ENCODE results near the gene PML. TPM values are rescaled to one million over a fixed set of nuclear protein-coding genes. Genes with fewer than 3 reads are reported as not detected.

PML gene
- polyA plus RNA-seq, 3 donors = 13.1 to 40.7 (median 20.6) TPM

- Mint-ChIP-seq H3K9me3 (peaks cover 0 to 3% (median 0%) of the 10 kb centered on the region in 7 donors), H3K27me3 (ENCODE audit: low read depth in 3 of 3) (no peaks in the 10 kb centered on the region), H3K36me3 (peaks cover 70 to 77% of the 10 kb centered on the region in 2 donors), H3K4me3 (no peak overlapping the region), H3K27ac (peak overlapping the region in 2 of 7 donors; percentile 23 to 46), H3K4me1 (peaks cover 3% of the 10 kb centered on the region)
- intact Hi-C loops (cut with micrococcal nuclease) = no loop called here
- 98% methylated on average over 27 of the region's 28 CpGs for WGBS (ENCODE audit: insufficient coverage)
- Histone ChIP-seq H3K27ac (ENCODE audit: low read depth in 1 of 2, low read length in 2 of 2) (no peak overlapping the region), H3K36me3 (replicated peaks in 1 of 2; ENCODE audit: control insufficient read depth in 1 of 2, insufficient read depth in 2 of 2, low read length in 2 of 2) (peaks cover 57 to 70% of the 10 kb centered on the region in 2 donors), H3K4me2 (replicated peaks; ENCODE audit: extremely low read depth, low read length, poor library complexity, severe bottlenecking) (no peak overlapping the region), H3K79me2 (ENCODE audit: insufficient read depth, low read length) (no peaks in the 10 kb centered on the region), H3K4me3 (replicated peaks in 1 of 3; ENCODE audit: low read depth in 2 of 3, low read length in 3 of 3) (no peak overlapping the region), H3K9ac (ENCODE audit: insufficient read depth, low read length, poor library complexity, severe bottlenecking) (no peak overlapping the region), H3K9me3 (replicated peaks in 1 of 2; ENCODE audit: control insufficient read depth in 1 of 2, insufficient read depth in 1 of 2, low read length in 2 of 2) (no peaks in the 10 kb centered on the region), H2AFZ (ENCODE audit: insufficient read depth, low read depth, low read length, poor library complexity, severe bottlenecking) (no peak overlapping the region), H3K4me1 (ENCODE audit: control insufficient read depth in 1 of 2, insufficient read depth in 2 of 2, low read length in 2 of 2) (no peaks in the 10 kb centered on the region), H4K20me1 (ENCODE audit: insufficient read depth, low read length) (peaks cover 22% of the 10 kb centered on the region), H3K27me3 (ENCODE audit: control insufficient read depth in 2 of 2, insufficient read depth in 2 of 2, low read length in 2 of 2) (no peaks in the 10 kb centered on the region)
- DNase-seq = no peak
- no peak for TF ChIP-seq CTCF (IDR thresholded peaks at IDR 0.05)
These were observed 40.9 kb downstream of the PML start for GRCh38 chr15:74035121-74036017.

DNA sequence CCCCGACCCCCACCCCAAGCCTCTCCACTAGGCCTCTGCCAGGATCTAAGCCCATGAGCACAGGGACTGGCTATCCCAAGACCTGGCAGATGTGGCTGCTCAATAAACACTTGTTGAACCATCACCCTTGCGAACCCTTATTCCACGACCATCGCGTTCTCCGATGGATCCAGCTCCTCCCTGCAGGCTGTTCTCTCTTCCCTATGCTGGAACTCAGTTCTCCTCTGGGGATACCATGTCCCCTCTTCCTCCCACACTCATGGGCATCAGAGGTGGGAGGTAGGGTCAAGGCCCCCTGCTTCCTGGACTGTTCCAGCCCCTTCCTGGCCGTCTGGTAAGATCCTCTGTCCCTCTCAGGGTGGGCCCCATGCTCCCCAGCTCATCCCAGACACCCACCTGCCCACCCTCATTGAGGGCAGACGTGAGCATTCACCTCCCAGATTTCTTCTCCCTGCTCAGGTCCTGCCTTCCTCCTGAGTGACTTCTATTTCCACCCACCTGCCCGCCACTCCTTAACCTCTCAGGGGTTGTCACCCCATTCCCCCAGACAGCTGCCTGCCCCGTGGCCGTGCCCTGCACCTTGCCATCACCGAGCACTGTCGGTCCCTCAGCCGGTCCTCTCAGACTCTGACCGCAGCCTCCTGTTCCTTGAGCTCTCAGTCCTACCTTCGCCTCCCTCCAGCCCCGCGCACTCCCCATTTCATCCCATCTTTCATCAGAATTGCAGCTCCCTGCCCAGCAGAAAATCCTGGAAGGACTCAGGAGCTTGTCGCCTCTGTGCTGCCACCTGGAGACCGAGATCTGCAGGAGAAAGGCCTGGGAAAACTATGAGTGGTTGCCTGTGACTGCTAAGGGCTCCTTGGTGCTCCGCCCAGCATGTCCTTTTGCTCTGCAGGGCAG is 42.0 kb downstream of the PML start:
- Mint-ChIP-seq H3K4me1 (peaks cover 3% of the 10 kb centered on the region), H3K4me3 (no peak overlapping the region), H3K27ac (peak overlapping the region in 4 of 7 donors; percentile 22 to 74 (median 64)), H3K36me3 (peaks cover 62 to 71% of the 10 kb centered on the region in 2 donors), H3K9me3 (peaks cover 0 to 3% (median 0%) of the 10 kb centered on the region in 7 donors), H3K27me3 (ENCODE audit: low read depth in 3 of 3) (peaks cover 0 to 4% (median 0%) of the 10 kb centered on the region in 3 donors)
- intact Hi-C loops (cut with micrococcal nuclease) = no loop called here
- Histone ChIP-seq H3K4me1 (ENCODE audit: control insufficient read depth in 1 of 2, insufficient read depth in 2 of 2, low read length in 2 of 2) (no peaks in the 10 kb centered on the region), H4K20me1 (ENCODE audit: insufficient read depth, low read length) (peaks cover 21% of the 10 kb centered on the region), H3K4me2 (replicated peaks; ENCODE audit: extremely low read depth, low read length, poor library complexity, severe bottlenecking) (no peak overlapping the region), H3K36me3 (replicated peaks in 1 of 2; ENCODE audit: control insufficient read depth in 1 of 2, insufficient read depth in 2 of 2, low read length in 2 of 2) (peaks cover 57 to 72% of the 10 kb centered on the region in 2 donors), H3K79me2 (ENCODE audit: insufficient read depth, low read length) (no peaks in the 10 kb centered on the region), H3K27ac (ENCODE audit: low read depth in 1 of 2, low read length in 2 of 2) (no peak overlapping the region), H3K4me3 (replicated peaks in 1 of 3; ENCODE audit: low read depth in 2 of 3, low read length in 3 of 3) (no peak overlapping the region), H3K9ac (ENCODE audit: insufficient read depth, low read length, poor library complexity, severe bottlenecking) (no peak overlapping the region), H3K9me3 (replicated peaks in 1 of 2; ENCODE audit: control insufficient read depth in 1 of 2, insufficient read depth in 1 of 2, low read length in 2 of 2) (no peaks in the 10 kb centered on the region), H3K27me3 (ENCODE audit: control insufficient read depth in 2 of 2, insufficient read depth in 2 of 2, low read length in 2 of 2) (no peaks in the 10 kb centered on the region), H2AFZ (ENCODE audit: insufficient read depth, low read depth, low read length, poor library complexity, severe bottlenecking) (no peak overlapping the region)
- DNase-seq = no peak
- 94% methylated on average over 14 of the region's 21 CpGs for WGBS (ENCODE audit: insufficient coverage)
- no peak for TF ChIP-seq CTCF (IDR thresholded peaks at IDR 0.05)
